Stomach (tissue), 9 donors: ENCODE measurements around the gene CPXM2. TPM values are rescaled to one million over a fixed set of nuclear protein-coding genes. Genes with fewer than 3 reads are reported as not detected.

ENCODE experiments used
- DNase-seq, 2 donors: peaks; one replicate each; pipeline versions ENCODE4 v3.0.0 to v3.0.0-alpha.2; 2013 to 2019
- H3K27ac ChIP-seq, 5 donors: fragments of 200-600 bp in 4 of 5; sonication (generic) in 4 of 5; one replicate each; pipeline ENCODE4 v1.5.1; 2013 to 2019; ENCODE audit warnings: mild to moderate bottlenecking in 1 of 5, moderate library complexity in 1 of 5
- H3K27me3 ChIP-seq, 3 donors: fragments of 200-600 bp; sonication (generic); one replicate each; pipeline ENCODE4 v1.5.1; 2017 to 2019; ENCODE audit warnings: mixed run types in 1 of 3
- H3K36me3 ChIP-seq, 4 donors: fragments of 200-600 bp; sonication (generic); 1 replicate in 3 of 4; 2 replicates in 1 of 4; pipeline ENCODE4 v1.5.1; 2016 to 2019
- H3K4me1 ChIP-seq, 4 donors: fragments of 200-600 bp; sonication (generic); one replicate each; pipeline ENCODE4 v1.5.1; 2016 to 2019
- H3K4me3 ChIP-seq, 4 donors: fragments of 200-600 bp; sonication (generic) in 3 of 4; one replicate each; pipeline ENCODE4 v1.5.1; 2016 to 2019; ENCODE audit warnings: mild to moderate bottlenecking in 1 of 4
- H3K9me3 ChIP-seq, 4 donors: fragments of 200-600 bp; sonication (generic); one replicate each; pipeline ENCODE4 v1.5.1; 2016 to 2019
- CTCF ChIP-seq, 7 experiments: fragments of 450-650 bp in 4 of 7; fragments of 200-600 bp in 3 of 7; sonication (generic) in 3 of 7; IDR thresholded peaks; one replicate each; pipeline ENCODE4 v1.5.1; 2016 to 2019; ENCODE audit warnings: antibody characterized with exemption in 7 of 7, control low read depth in 2 of 7, mild to moderate bottlenecking in 1 of 7
- EP300 ChIP-seq: sonication (generic); formaldehyde crosslinking; IDR thresholded peaks from one replicate; pipeline ENCODE4 v1.6.1; 2017; ENCODE audit warnings: antibody characterized with exemption
- POLR2A ChIP-seq, 4 donors: fragments of 450-650 bp; IDR thresholded peaks; one replicate each; pipeline ENCODE4 v1.6.1; 2016; ENCODE audit warnings: antibody characterized with exemption in 4 of 4, control low read depth in 2 of 4, mild to moderate bottlenecking in 1 of 4, moderate library complexity in 1 of 4
- POLR2AphosphoS5 ChIP-seq, 3 donors: sonication (generic); formaldehyde crosslinking; IDR thresholded peaks; one replicate each; pipeline ENCODE4 v1.6.1; 2016; ENCODE audit warnings: antibody characterized with exemption in 3 of 3
- WGBS, 5 donors: extraction: QIAGEN DNeasy Blood & Tissue Kit in 3 of 5; methylation state at CpG; one replicate each; pipeline versions ENCODE4 v1.1.5 to v1.1.7; 2013 to 2018; 5-methylcytosine and 5-hydroxymethylcytosine counted together
- intact Hi-C: fragments of 100-400 bp; cut with DNase I; formaldehyde crosslinking; loops from one replicate; pipeline ENCODE4 v1.15.1; 2023; ENCODE audit warnings: low total_unique reads
- polyA plus RNA-seq, 3 donors: library from polyadenylated mRNA; stranded (reverse); fragments of 200-250 nt; gene quantifications; one replicate each; pipeline ENCODE4 v1.2.3, GENCODE V29; 2013
- total RNA-seq, 5 donors: library from RNA; depleted of rRNA; stranded (reverse); fragments of >200 nt; gene quantifications; one replicate each; pipeline versions ENCODE4 v1.1.0 to v1.2.3, GENCODE V29; 2014 to 2016
- donor health status: healthy with polysubstance abuse.
- donor health status: Bipolar disorder and iron deficiency.
- donor health status: healthy.

CPXM2 gene
- total and polyA plus RNA-seq, 8 donors, result 0.46 to 33.5 (median 9.9) TPM

GRCh38 chr10:123724747-123725146 is 166.9 kb downstream of the CPXM2 start:
- WGBS, 5 donors, result 84 to 91% (median 88%) methylated on average over 12 of the region's 12 CpGs
- no peaks in the 10 kb centered on the region for H3K4me1 ChIP-seq
- intact Hi-C loops, result no loop called here
- no peak overlapping the region for H3K27ac ChIP-seq
- H3K4me3 ChIP-seq, result no peak overlapping the region
- H3K27me3 ChIP-seq, result peaks cover 0 to 3% (median 0%) of the 10 kb centered on the region in 3 donors
- DNase-seq, result no peak
- H3K36me3 ChIP-seq, result no peaks in the 10 kb centered on the region
- TF ChIP-seq CTCF (IDR thresholded peaks at IDR 0.05), result no peak
- TF ChIP-seq POLR2A (IDR thresholded peaks at IDR 0.05), result no peak
- no peak for TF ChIP-seq EP300
- no peak for TF ChIP-seq POLR2AphosphoS5 (IDR thresholded peaks at IDR 0.05)
- peaks cover 0 to 4% (median 1%) of the 10 kb centered on the region in 4 donors for H3K9me3 ChIP-seq

GRCh38 chr10:123722351-123722750 is 169.3 kb downstream of the CPXM2 start:
- intact Hi-C loops, result no loop called here
- Histone ChIP-seq H3K36me3 (peaks cover 0 to 6% (median 0%) of the 10 kb centered on the region in 4 donors), H3K27ac (no peak overlapping the region), H3K4me3 (no peak overlapping the region), H3K9me3 (peaks cover 0 to 22% (median 13%) of the 10 kb centered on the region in 4 donors), H3K27me3 (peaks cover 0 to 3% (median 0%) of the 10 kb centered on the region in 3 donors), H3K4me1 (no peaks in the 10 kb centered on the region)
- 87 to 94% (median 91%) methylated on average over 2 of the region's 2 CpGs for WGBS, 5 donors
- no peak for DNase-seq
- TF ChIP-seq POLR2A (IDR thresholded peaks at IDR 0.05), result no peak
- no peak for TF ChIP-seq EP300
- TF ChIP-seq POLR2AphosphoS5 (IDR thresholded peaks at IDR 0.05), result no peak
- no peak for TF ChIP-seq CTCF (IDR thresholded peaks at IDR 0.05)

- WGBS, 5 donors, result 68 to 83% (median 75%) methylated on average over 5 to 9 of the region's 9 CpGs
- intact Hi-C loops, result no loop called here
Measured at GRCh38 chr10:123721441-123722049, 170.1 kb downstream of the CPXM2 start.

GRCh38 chr10:123720536-123720935 is 171.1 kb downstream of the CPXM2 start:
- DNase-seq, result no peak
- WGBS, 5 donors, result 51 to 81% (median 67%) methylated on average over 3 of the region's 3 CpGs
- Histone ChIP-seq H3K36me3 (peaks cover 0 to 6% (median 0%) of the 10 kb centered on the region in 4 donors), H3K4me1 (no peaks in the 10 kb centered on the region), H3K27ac (no peak overlapping the region), H3K9me3 (peaks cover 0 to 24% (median 13%) of the 10 kb centered on the region in 4 donors), H3K4me3 (no peak overlapping the region), H3K27me3 (peaks cover 0 to 3% (median 0%) of the 10 kb centered on the region in 3 donors)
- intact Hi-C loops, result no loop called here
- TF ChIP-seq EP300, result no peak
- no peak for TF ChIP-seq POLR2A (IDR thresholded peaks at IDR 0.05)
- no peak for TF ChIP-seq CTCF (IDR thresholded peaks at IDR 0.05)
- TF ChIP-seq POLR2AphosphoS5 (IDR thresholded peaks at IDR 0.05), result no peak

More at GRCh38 chr10:123721441-123722049, 170.1 kb downstream of the CPXM2 start:
- TF ChIP-seq POLR2A (IDR thresholded peaks at IDR 0.05) (no peak), POLR2AphosphoS5 (IDR thresholded peaks at IDR 0.05) (no peak), CTCF (IDR thresholded peaks at IDR 0.05) (no peak), EP300 (no peak)
- Histone ChIP-seq H3K4me1 (no peaks in the 10 kb centered on the region), H3K4me3 (no peak overlapping the region), H3K9me3 (peaks cover 0 to 24% (median 13%) of the 10 kb centered on the region in 4 donors), H3K36me3 (peaks cover 0 to 6% (median 0%) of the 10 kb centered on the region in 4 donors), H3K27me3 (peaks cover 0 to 3% (median 0%) of the 10 kb centered on the region in 3 donors), H3K27ac (no peak overlapping the region)
- no peak for DNase-seq
